HCT116 (cell line): ENCODE results near the gene QRICH1. TPM values are rescaled to one million over a fixed set of nuclear protein-coding genes. Genes with fewer than 3 reads are reported as not detected.

Experiments used
- ATAC-seq: fragments of 200-7000 bp; cut with Tn5 transposase; 2 replicates; pipeline ENCODE4 v1.9.1; 2020; ENCODE audit warnings: mild to moderate bottlenecking, moderate library complexity
- BruUV-seq: library from RNA; stranded (reverse); fragments of 400-500 nt; replicated peaks from 2 replicates; lab custom pipeline; 2021; lab: Mats Ljungman, UMichigan
- CTCF ChIA-PET: fragments of 300-600 bp; sonication (Branson Sonifier 250); formaldehyde crosslinking; loops from one replicate; lab custom pipeline; 2021; ENCODE audit warnings: antibody characterized with exemption; lab: Charles Lee
- POLR2A ChIA-PET: fragments of 300-600, 350-600 bp; sonication (Branson Sonifier 250); formaldehyde crosslinking; loops from one replicate; lab custom pipeline; 2021; ENCODE audit warnings: antibody characterized with exemption; lab: Charles Lee
- RAD21 ChIA-PET, 2 experiments: fragments of 300-600 bp; sonication (Branson Sonifier 250); formaldehyde crosslinking; loops; one replicate each; lab custom pipeline; 2023; ENCODE audit warnings: low total read pairs in 2 of 2; ENCODE audit not compliant: uncharacterized antibody in 2 of 2, unreplicated experiment in 2 of 2, low non-redundant PET in 1 of 2; lab: Charles Lee
- DNase-seq: peaks from one replicate; pipeline ENCODE4 v3.0.0-alpha.2; 2010; ENCODE audit warnings: low read depth, low spot score
- H2AFZ ChIP-seq: fragments of 200-600 bp; shearing (Covaris generic), sonication (generic); 2 replicates; pipeline ENCODE4 v1.6.1; 2017; ENCODE audit warnings: low read depth, mixed run types, mixed read lengths, antibody characterized with exemption, low read length; ENCODE audit not compliant: poor library complexity, severe bottlenecking
- H3K27ac ChIP-seq: 2 replicates; pipeline ENCODE4 v1.5.1; 2012; ENCODE audit warnings: low read depth, low read length
- H3K27me3 ChIP-seq: fragments of 200-600 bp; sonication (generic); 2 replicates; pipeline ENCODE4 v1.6.1; 2016; ENCODE audit warnings: mixed run types, low read length, mixed read lengths; ENCODE audit not compliant: insufficient read depth
- H3K36me3 ChIP-seq, 2 experiments: fragments of 200-500 bp in 1 of 2; fragments of 200-600 bp in 1 of 2; sonication (Bioruptor generic) in 1 of 2; sonication (generic) in 1 of 2; 2 replicates each; pipeline versions ENCODE4 v1.5.1 to v1.6.1; 2014 to 2016; ENCODE audit warnings: low read length in 2 of 2, inconsistent platforms in 1 of 2, mixed read lengths in 1 of 2, mixed run types in 1 of 2; ENCODE audit not compliant: insufficient read depth in 2 of 2, control insufficient read depth in 1 of 2
- H3K4me1 ChIP-seq, 2 experiments: fragments of 200-600 bp in 1 of 2; sonication (generic) in 1 of 2; 2 replicates each; pipeline versions ENCODE4 v1.5.1 to v1.6.1; 2012 to 2017; ENCODE audit warnings: low read length in 2 of 2, inconsistent platforms in 1 of 2, mild to moderate bottlenecking in 1 of 2, mixed read lengths in 1 of 2, mixed run types in 1 of 2, moderate library complexity in 1 of 2; ENCODE audit not compliant: insufficient read depth in 2 of 2, control insufficient read depth in 1 of 2
- H3K4me2 ChIP-seq: fragments of 200-600 bp; sonication (generic); 2 replicates; pipeline ENCODE4 v1.6.1; 2017; ENCODE audit warnings: mixed run types, low read length, mixed read lengths
- H3K4me3 ChIP-seq, 2 experiments: fragments of 200-600 bp in 1 of 2; sonication (generic) in 1 of 2; replicated peaks in 1 of 2; 2 replicates each; pipeline ENCODE4 v1.5.1; 2011 to 2016; ENCODE audit warnings: low read length in 2 of 2, control low read depth in 1 of 2, low read depth in 1 of 2, mild to moderate bottlenecking in 1 of 2, mixed read lengths in 1 of 2, mixed run types in 1 of 2
- H3K79me2 ChIP-seq: fragments of 200-600 bp; sonication (generic); 2 replicates; pipeline ENCODE4 v1.6.1; 2017; ENCODE audit warnings: mild to moderate bottlenecking, mixed run types, low read length, moderate library complexity, mixed read lengths; ENCODE audit not compliant: insufficient read depth
- H3K9ac ChIP-seq: fragments of 200-600 bp; sonication (generic); 2 replicates; pipeline ENCODE4 v1.6.1; 2016; ENCODE audit warnings: low read length, mixed read lengths
- H3K9me2 ChIP-seq: fragments of 200-600 bp; sonication (generic), shearing (Covaris generic); 2 replicates; pipeline ENCODE4 v1.6.1; 2017; ENCODE audit warnings: mixed run types, mild to moderate bottlenecking, moderate library complexity; ENCODE audit not compliant: insufficient read depth
- H3K9me3 ChIP-seq, 2 experiments: fragments of 200-500 bp in 1 of 2; fragments of 200-600 bp in 1 of 2; sonication (Bioruptor generic) in 1 of 2; sonication (generic) in 1 of 2; 2 replicates each; pipeline ENCODE4 v1.6.1; 2014 to 2017; ENCODE audit warnings: low read length in 2 of 2, mixed read lengths in 2 of 2, inconsistent platforms in 1 of 2, low read depth in 1 of 2, mild to moderate bottlenecking in 1 of 2, mixed run types in 1 of 2, moderate library complexity in 1 of 2; ENCODE audit not compliant: control insufficient read depth in 1 of 2, insufficient read depth in 1 of 2
- H4K20me1 ChIP-seq: fragments of 200-600 bp; sonication (generic), shearing (Covaris generic); 2 replicates; pipeline ENCODE4 v1.6.1; 2017; ENCODE audit warnings: mixed run types, mild to moderate bottlenecking, moderate library complexity; ENCODE audit not compliant: insufficient read depth
- ATF3 ChIP-seq: IDR thresholded peaks from 2 replicates; pipeline ENCODE4 v1.6.1; 2012
- CBX3 ChIP-seq: IDR thresholded peaks from 2 replicates; pipeline ENCODE4 v1.6.1; 2012; ENCODE audit warnings: low read depth
- CEBPB ChIP-seq: IDR thresholded peaks from 2 replicates; pipeline ENCODE4 v1.6.1; 2012; ENCODE audit warnings: low read depth
- CTCF ChIP-seq, 3 experiments: fragments of 200-600 bp in 1 of 3; sonication (generic) in 1 of 3; IDR thresholded peaks in 2 of 3; conservative IDR thresholded peaks in 1 of 3; 2 replicates each; pipeline ENCODE4 v1.5.1; 2012 to 2017; ENCODE audit warnings: low read depth in 2 of 3, low read length in 2 of 3, antibody characterized with exemption in 1 of 3, borderline replicate concordance in 1 of 3, control low read depth in 1 of 3, mild to moderate bottlenecking in 1 of 3, mixed read lengths in 1 of 3, mixed run types in 1 of 3, moderate library complexity in 1 of 3; ENCODE audit not compliant: insufficient read depth in 1 of 3
- EGR1 ChIP-seq: IDR thresholded peaks from 2 replicates; pipeline ENCODE4 v1.6.1; 2012; ENCODE audit warnings: low read depth
- ELF1 ChIP-seq: IDR thresholded peaks from 2 replicates; pipeline ENCODE4 v1.6.1; 2012; ENCODE audit warnings: low read depth, borderline replicate concordance
- EZH2phosphoT487 ChIP-seq: fragments of 200-600 bp; IDR thresholded peaks from 2 replicates; pipeline ENCODE4 v1.6.1; 2018; ENCODE audit warnings: antibody characterized with exemption, borderline replicate concordance
- FOSL1 ChIP-seq: IDR thresholded peaks from 2 replicates; pipeline ENCODE4 v1.6.1; 2012; ENCODE audit warnings: low read depth
- JUND ChIP-seq: IDR thresholded peaks from 2 replicates; pipeline ENCODE4 v1.6.1; 2012
- MAX ChIP-seq: IDR thresholded peaks from 2 replicates; pipeline ENCODE4 v1.6.1; 2012
- POLR2A ChIP-seq: IDR thresholded peaks from 2 replicates; pipeline ENCODE4 v1.7.0; 2011; ENCODE audit warnings: borderline replicate concordance; ENCODE audit not compliant: insufficient read depth, insufficient read length; ENCODE audit errors: extremely low read depth
- POLR2AphosphoS5 ChIP-seq: IDR thresholded peaks from 2 replicates; pipeline ENCODE4 v1.6.1; 2011; ENCODE audit warnings: mild to moderate bottlenecking, low read depth, low read length, moderate library complexity
- RAD21 ChIP-seq: IDR thresholded peaks from 2 replicates; pipeline ENCODE4 v1.6.1; 2012; ENCODE audit warnings: low read depth, mild to moderate bottlenecking
- SIN3A ChIP-seq: IDR thresholded peaks from 2 replicates; pipeline ENCODE4 v1.6.1; 2012; ENCODE audit warnings: low read depth
- SP1 ChIP-seq: IDR thresholded peaks from 2 replicates; pipeline ENCODE4 v1.6.1; 2012; ENCODE audit warnings: low read depth
- SRF ChIP-seq: IDR thresholded peaks from 2 replicates; pipeline ENCODE4 v1.6.1; 2012; ENCODE audit warnings: low read depth
- TCF7L2 ChIP-seq: IDR thresholded peaks from 2 replicates; pipeline ENCODE4 v1.7.0; 2011; ENCODE audit warnings: borderline replicate concordance, inconsistent platforms; ENCODE audit not compliant: insufficient read depth, insufficient read length; ENCODE audit errors: extremely low read depth
- YY1 ChIP-seq: IDR thresholded peaks from 2 replicates; pipeline ENCODE4 v1.6.1; 2011; ENCODE audit warnings: low read length, low read depth, moderate library complexity, mild to moderate bottlenecking; ENCODE audit not compliant: insufficient replicate concordance; ENCODE audit errors: extremely low read depth
- ZFX ChIP-seq: fragments of 450-650 bp; IDR thresholded peaks from 2 replicates; pipeline ENCODE4 v1.6.1; 2017
- ZNF274 ChIP-seq: fragments of 200-500 bp; sonication (Bioruptor generic); IDR thresholded peaks from 2 replicates; pipeline ENCODE4 v1.6.1; 2014; ENCODE audit warnings: mild to moderate bottlenecking, low read depth, low read length, inconsistent platforms
- intact Hi-C: fragments of 100-400 bp; cut with micrococcal nuclease; formaldehyde crosslinking; loops from 2 replicates; pipeline ENCODE4 v1.10.0; 2022
- total RNA-seq: library from RNA; stranded (reverse); gene quantifications from one replicate; pipeline ENCODE4 v1.2.1, GENCODE V29; 2021; ENCODE audit not compliant: unreplicated experiment

Gene QRICH1
- total RNA-seq, 1 experiment from 2014 or later = 105 TPM

GRCh38 chr3:48997102-48997635, 96.7 kb downstream of the QRICH1 start:
- RAD21 ChIA-PET = no interaction called here
- peak; percentile 20; the same call in 1 of the 2 replicates for ATAC-seq
- POLR2A ChIA-PET = no interaction called here

More at GRCh38 chr3:48997102-48997635, 96.7 kb downstream of the QRICH1 start:
- Histone ChIP-seq H4K20me1 (no peaks in the 10 kb centered on the region), H3K27me3 (no peaks in the 10 kb centered on the region), H3K9ac (no peak overlapping the region), H3K4me1 (no peaks in the 10 kb centered on the region; a peak in 1 of 4 replicates), H3K4me3 (no peak overlapping the region), H3K4me2 (no peak overlapping the region), H3K27ac (no peak overlapping the region), H3K9me3 (no peaks in the 10 kb centered on the region), H3K36me3 (peaks cover 3 to 6% of the 10 kb centered on the region in 2 experiments; a peak in 2 of 4 replicates), H3K9me2 (no peaks in the 10 kb centered on the region), H2AFZ (no peak overlapping the region), H3K79me2 (peaks cover 23% of the 10 kb centered on the region)
- TF ChIP-seq ZNF274 (no peak), POLR2A (no peak), JUND (no peak), RAD21 (no peak), SIN3A (no peak), ELF1 (no peak), POLR2AphosphoS5 (no peak), EZH2phosphoT487 (no peak), EGR1 (no peak), CBX3 (no peak), MAX (no peak), CEBPB (no peak), SRF (no peak), FOSL1 (no peak), ATF3 (no peak), YY1 (no peak), SP1 (no peak), TCF7L2 (no peak), ZFX (no peak), CTCF (IDR thresholded peaks at IDR 0.05 in 2 of 3, conservative IDR thresholded peaks at IDR 0.05 in 1 of 3; ENCODE audit: borderline replicate concordance in 1 of 3, insufficient read depth in 1 of 3, low read depth in 2 of 3, low read length in 2 of 3) (no peak)
- intact Hi-C loops = no loop called here
- BruUV-seq = no TSS peak
- CTCF ChIA-PET = interaction anchor here (1.4 kb wide), 1 partner anchor 9 kb away, joined by 5 read pairs; no protein-coding TSS in a partner anchor
- no peak for DNase-seq
